HG03571 (cell line): ENCODE data around the gene SMIM32.

Experiments
- ATAC-seq: cut with Tn5 transposase; IDR thresholded peaks from one replicate; pipeline ENCODE4 v1.9.1; 2021; ENCODE audit not compliant: unreplicated experiment

Gene SMIM32

DNA sequence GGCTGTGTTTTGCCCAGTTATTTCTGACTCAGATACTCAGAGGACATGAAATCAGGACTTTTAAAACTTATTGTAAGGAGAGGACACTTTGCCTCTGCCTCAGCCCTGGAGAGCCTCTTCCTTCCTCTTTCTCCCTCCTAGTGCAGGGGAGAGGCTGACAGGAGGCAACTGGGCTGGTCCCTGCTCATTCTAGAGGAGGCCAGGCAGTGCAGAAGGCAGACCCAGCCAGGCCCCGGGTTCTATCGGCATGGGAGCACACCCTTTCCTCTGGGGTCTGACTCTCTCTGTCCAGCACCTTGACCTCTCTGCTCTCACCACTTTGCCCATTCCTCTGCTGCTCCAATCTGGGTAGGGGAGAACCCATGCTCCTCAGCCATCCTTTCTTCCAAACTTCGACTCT lies 16.0 kb upstream of the SMIM32 start:
- no peak for ATAC-seq

DNA sequence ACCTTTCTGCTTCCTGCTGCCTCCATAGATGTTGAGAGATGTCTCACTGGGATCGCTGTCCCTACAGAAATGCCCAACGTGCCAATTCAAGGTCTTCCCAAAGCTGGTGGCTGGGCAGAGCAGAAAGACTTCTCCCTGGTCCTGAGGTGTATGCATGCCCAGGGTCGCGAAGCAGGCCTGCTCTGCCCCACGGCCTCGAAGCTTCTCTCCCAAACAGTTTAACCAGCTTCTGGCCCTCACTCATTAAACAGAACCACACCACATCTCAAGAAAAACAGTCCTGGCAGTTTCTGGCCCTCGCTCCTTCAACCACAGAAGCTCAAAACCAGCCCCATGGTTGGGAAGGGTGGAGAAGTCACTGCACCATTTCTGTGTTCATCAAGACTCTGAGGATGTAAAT lies 14.7 kb upstream of the SMIM32 start:
- ATAC-seq: no peak

DNA sequence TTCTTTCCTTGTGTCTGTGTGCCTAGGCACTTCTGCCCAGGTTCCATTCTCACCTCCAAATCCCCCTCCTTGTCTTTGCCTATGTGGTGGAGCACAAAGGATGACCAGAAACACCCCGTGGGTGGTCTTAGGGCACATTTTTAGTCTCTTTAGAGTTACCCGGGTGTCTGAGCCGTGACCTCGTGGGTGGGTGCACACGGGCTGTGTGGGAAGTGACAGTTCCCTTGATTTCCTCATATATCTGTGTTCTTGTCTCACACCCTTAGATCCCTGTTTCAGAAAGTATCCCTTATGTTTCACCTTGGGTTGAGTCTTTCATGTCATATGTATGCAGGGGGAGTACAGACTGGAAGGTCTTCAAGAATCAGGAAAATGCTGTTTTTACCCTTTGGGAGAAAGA lies 13.4 kb upstream of the SMIM32 start:
- no peak for ATAC-seq

DNA sequence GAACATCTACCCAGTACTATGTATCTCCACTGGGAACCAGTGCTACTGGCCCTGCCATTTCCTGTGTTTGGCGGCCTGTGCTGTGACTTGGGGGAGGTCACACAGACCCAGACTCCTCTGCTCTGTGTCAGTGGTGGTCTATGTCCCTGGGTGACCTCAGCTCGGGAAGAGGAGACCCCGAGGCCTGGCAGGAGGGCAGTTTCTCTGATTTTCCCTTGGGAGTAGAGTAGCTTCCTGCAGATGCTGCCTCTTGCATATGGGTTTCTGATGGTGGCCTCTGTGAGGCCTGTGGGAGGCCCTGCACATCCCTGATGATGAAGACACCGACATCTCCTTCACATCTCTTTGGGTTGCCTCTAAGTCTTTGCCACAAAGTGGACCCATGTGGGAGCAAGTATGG lies 13.0 kb upstream of the SMIM32 start:
- no peak for ATAC-seq

DNA sequence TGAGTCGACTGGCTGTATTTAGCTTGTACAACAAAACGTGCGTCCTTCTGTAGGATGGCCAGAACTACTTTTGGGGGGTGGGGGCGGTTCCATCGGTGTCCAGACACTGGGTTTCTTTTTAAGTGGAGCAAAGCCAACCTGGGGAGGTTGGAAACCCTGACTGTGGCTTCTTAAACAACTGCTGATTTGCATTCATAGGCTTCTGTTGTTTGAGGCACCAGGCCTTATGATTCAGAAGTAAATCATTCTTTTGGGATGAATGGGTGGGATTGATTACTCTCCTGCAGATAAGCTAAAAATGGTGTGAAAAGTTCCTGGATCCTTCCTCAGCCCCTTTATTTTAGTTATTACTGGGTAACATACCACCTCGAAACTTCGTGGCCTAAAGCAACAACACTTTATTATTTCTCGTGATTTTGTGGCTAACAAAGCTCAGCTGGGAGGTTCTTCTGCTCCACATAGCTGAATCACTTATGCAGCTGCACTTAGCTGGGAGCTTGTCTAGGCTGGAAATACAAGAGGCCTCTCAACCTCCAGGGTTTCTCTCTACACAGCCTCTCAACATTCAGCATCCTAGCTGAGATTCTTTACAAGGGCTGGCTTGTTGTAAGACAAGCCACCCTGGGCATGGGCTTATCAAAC lies 12.2 kb upstream of the SMIM32 start:
- ATAC-seq: no peak

DNA sequence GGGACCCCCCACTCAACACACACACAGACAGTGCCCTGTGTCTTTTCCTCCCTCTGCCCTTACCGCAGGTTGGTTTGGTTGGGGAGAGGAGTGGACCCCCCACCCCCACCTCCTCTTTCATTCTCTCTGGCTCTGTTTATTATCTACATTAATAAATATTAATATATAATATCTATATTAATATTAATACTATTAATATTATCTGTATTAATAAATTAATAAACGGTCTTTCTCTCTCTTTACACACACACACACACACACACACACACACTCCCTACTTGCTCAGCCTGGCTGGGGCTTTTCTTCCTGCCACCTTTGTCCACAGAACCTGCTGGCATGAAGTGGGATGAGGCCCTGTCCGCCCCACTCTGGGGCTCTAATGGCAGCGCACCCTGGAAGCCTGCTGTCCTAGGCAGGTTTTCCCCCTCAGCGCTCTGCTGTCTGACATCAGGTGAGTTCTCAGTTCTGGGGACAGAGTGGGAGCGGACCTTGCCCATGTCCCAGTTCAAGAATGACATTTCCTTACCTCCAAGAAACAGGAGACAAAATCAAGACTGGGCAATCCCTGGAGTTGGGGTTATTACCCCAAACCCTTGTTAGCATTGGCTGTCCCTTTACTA lies 10.5 kb upstream of the SMIM32 start:
- no peak for ATAC-seq

DNA sequence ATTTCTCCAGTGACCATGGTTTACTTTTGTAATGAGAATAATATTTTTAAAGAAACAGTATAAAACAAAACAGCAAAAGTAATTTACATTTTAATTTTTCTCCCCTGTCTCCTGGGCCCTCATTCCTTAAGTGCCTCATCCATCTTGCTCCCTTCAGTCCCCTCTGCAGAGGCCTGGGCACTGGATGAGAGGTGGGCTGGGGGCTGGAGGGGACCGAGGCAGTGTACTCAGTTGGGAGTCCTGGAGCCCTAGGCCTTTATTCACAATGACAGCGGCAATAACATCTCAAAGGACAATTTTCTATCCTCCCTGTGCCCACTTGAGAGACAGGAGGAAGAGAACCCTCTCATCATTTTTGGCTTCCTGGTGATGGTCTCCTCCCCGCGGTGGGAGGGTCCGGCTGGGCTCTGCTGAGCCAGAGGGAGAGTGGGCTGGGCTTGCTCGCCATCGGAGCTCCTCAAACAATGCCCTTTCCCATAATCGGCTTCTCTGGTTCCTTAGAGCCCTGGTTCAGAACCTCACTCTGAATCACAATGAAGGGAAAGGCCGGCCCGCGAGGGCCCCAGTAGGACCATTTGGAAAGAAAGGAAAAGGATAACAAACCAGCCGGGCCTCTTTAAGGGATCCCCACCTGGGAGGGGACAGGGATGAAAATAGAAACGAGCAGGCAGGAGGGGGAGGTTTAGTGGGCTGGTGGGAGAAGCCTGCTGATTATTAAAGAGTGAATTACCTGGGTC lies 9.7 kb upstream of the SMIM32 start:
- ATAC-seq: no peak

DNA sequence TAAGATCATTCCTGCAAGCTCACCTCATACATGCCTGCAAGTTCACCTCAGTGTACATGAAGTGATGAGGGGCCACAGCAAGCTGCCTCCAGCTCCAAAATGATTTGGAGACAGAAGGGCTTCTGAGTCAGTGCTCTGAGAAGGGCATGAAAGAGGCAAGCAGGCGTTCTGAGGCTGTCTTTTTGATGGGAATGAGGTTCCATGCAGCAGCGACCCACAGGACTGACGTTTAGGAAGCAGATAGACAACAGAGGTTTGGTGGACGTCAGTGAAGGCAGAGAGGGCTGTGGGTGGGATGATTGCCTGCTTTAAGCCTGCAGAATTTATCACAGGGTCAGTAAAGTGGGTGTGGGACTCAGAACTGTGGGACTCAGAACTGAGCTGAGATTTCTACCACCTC lies 8.9 kb upstream of the SMIM32 start:
- ATAC-seq: no peak

DNA sequence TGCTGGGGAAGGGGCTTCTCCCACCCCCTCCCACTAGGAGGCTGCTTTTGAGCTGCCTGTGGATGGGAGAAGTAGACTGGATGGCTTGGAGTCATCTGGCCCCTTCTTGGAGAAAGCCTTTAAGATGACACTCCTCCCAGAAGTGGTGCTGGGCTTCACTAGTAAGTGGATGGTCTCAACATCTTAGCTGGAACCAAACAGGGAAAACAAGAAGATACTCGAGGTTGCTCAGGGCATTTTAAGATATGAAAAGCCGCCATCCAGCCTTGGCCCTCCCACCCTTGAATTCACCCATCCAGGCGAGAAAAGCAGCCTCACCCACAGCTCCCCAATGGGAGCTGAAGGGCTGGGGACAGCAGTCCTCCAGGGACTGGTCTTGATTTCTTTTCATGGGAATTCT lies 7.8 kb upstream of the SMIM32 start:
- ATAC-seq: no peak

DNA sequence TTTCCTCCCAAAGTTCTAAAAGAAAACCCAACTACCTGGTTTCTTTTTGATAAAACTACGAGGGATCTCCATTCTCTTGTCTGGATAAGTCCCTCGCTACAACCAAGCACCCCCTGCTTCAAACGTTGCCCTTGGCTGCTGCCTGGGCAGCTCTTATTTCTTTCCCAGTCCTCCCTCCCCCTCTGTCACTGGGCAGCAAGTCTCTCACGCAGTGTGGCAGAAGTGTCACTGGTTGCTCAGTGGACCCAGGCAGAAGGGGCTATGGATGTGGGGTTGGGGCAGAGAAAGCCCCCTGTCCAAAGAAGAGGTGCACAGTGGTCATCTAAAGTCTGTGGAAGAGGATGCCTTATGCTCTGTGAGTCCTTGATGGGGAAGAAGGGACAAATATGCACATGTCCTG lies 7.2 kb upstream of the SMIM32 start:
- no peak for ATAC-seq

DNA sequence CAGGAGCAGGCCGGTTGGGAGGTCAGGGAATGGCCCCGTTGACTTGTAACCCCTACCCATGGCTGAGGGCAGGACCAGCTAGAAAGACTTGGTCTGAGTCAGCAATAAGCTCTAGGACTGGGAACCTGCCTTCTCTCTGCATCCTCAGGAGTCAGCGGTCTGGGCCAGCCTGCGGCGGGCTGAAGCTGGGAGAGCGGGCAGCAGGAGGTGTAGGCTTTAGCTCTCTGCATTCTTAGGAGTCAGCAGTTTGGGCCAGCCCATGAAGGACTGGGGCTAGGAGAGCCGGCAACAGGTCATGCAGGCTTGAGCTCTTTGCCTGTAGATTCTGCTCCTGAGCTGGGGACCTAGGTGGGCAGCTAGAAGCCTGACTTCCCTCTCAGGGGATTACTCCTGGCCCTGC lies 6.4 kb upstream of the SMIM32 start:
- no peak for ATAC-seq

DNA sequence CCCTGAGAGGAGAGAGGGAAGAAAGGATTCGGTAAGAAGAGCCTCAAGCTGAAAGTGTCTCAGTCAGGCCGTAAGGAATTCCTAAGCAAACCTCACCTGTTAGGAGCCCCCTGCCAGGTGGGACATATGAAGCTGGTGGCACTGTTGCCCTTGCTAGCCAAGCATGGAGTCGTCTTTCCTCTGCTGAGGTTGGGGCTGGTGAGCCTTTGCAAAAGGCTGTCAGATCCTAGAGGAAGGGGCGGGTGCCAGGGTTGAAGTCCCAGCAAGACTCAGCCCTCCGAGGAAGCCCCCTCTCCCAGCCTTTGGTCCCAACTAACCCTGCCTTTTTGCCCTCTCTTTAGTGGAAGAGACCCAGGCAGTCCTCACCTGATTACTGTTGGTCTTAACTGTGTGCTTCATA lies 5.5 kb upstream of the SMIM32 start:
- no peak for ATAC-seq

DNA sequence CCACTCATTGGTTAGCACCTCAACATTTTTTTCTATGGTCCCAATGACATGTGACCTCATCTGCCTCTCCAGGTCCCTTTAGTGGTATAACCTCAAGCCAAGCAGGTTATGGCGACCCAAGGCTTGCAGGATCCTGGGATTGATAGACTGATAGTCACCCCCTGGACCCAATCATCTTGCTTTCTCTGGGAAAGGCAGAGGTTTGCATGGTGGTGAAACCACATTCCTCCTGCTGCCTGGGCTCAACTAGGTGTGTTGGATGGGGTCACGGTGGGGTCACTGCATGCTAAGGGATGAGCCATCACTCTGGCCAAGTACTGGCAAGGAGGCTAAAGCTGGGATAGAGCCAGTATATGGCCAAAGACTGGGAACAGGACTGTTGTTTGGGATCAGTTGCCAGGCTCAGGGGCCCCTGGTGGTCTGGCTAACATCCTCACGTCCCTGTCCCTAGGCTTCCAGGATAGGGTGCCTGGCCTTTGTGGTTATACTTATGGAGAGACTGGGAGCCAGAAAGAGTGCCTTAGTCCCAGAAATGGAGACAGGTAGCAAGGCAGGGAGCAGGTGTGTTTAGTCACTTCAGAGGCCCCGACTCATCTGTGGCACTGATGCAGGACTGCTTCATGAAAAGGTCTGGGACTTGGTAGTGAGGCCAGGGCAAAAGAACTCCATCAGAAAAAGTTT lies 4.6 kb upstream of the SMIM32 start:
- no peak for ATAC-seq

DNA sequence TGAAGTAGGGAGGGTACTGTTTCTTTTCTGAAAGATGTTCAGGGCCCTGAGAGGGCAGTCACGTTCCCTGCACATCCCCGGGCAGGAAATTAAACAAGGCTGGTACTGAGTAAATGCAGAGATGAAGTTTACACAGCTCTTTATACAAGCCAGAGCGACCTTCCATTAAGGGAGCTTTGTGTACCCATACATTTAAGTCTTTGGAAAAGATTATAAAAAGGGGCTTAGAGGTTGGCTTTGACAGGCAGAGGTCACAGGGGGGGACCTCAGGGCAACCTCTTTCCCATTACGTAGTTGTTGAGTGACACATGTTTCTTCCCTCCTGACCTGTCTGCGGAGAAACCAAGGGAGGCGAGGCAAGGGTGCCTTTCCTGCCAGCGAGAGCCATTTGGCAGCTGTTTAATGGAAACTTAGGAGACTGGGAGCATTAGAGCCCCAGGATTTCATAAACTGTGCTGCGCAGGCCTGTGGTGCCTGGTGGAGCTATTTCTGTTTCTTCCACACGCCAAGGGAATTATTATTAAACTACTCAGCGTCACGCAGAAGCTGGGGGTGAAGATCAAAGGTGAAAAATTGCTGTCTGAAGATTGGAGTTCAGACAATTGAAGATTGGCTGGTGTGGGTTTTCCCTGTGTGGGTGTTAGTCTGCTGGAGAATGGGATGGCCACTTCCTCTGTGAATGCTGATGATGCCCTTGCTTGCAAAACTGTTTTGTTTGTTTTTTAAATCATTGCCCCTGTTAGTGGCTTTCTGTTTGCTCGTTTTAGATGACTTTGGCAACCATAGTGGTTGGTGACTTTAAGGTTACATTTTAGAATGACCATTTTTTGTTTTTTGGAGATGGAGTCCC lies 3.2 kb upstream of the SMIM32 start:
- ATAC-seq: no peak

DNA sequence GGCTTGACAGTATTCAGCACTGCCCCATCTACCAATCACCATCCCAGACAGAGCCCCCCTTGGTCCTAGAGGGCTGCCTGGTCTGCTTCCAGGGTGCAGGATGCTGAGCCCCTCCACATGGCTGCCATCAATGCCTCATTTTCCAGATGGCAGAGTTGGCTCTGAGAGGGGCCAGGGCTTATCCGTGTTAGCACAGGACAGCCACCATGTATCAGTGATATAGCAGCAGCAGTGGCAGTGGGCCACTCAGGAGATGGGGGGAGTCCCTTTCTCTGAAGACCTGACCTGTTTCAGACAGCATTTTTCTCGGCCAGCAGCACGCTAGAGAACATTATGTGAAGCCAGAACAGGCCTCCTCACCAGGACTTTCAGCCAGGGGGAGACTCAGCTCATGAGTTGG lies 1.6 kb upstream of the SMIM32 start:
- no peak for ATAC-seq

DNA sequence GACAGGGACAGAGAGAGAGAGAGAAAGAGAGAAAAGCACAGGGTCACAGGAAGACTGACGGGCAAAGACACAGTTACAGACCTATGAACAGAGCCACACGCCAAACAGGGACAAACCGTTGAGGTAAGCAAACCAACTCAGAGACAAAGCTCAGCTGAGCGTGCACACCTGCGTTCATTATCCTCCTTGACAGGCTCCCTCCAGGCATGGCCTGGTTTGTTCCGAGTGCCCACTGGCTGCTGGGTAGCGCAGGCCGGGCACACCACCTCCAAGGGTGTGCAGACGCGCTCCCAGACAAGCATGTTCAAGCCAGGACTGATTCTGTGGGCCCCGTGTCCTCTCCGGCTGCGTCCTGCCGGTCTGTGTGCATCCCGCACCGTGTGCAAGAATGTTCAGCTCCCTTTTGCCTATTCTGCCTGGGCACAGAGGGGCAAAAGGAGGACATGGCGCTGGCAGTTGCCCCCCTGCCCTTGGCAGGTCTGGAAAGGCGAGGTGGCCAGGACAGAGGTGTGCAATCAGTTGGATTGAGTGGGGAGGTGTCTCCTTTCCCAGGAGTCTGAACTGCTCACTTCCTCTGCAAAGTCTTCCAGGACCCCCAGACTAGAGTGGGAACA lies 467 bp upstream of the SMIM32 start:
- ATAC-seq: no peak

DNA sequence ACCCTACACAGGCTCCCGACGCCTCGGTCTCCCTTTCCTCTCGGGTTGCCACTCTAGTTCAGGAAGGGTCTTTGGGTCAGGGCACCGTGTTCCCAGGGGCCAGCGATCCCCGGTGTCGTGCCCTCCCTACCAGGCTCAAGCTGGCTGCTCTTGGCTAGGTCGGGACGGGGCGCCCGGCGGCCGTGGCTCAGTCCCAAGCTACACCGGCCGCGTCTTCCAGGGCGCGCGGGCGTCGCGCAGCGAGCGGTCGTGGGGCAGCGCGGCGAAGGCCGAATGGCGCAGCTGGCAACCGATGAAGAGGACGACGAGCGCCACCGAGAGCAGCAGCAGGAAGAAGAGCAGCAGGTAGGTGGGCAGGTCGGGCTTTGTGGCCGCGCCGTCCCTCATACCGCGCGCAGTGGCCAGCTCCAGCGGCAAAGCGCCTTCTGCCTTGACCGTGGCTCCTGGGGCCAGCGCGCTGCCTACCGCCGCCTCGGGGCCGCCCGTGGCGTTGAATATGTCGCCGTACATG lies 892 bp downstream of the SMIM32 start:
- no peak for ATAC-seq

DNA sequence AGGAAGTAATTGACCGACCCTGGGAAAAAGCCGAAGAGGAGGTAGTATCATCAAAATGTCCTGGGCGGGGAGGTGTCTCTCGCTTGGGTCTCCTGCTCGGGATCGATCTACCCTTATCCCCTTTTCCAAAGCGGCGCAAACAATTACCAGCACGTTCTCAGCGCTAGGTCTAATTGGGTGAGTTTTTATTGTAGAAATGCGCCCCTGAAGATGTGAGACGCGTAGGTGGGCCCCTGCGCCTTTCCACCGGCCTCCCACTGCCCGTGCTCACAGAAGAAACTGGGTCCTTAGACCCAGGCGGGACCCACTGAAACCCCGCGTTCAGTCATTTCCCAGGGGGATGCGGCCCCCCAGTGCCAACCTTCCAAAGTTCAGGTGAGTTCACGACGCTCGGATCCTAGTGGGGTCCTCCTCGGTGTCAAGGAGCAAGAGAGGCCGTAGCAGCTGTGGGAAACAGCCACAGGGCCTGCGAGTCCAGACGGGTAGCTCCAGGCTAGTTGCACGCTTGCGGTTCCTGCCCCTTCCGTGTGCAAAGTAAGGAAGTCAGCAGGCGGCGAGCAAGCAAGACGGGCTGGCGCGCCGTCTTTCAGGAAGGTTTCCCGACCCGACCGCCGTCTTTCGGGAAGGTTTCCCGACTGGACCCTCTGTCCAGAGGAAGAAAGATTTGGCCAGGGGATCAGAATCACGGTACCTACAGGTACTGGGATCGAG lies 1.5 kb downstream of the SMIM32 start:
- no peak for ATAC-seq

DNA sequence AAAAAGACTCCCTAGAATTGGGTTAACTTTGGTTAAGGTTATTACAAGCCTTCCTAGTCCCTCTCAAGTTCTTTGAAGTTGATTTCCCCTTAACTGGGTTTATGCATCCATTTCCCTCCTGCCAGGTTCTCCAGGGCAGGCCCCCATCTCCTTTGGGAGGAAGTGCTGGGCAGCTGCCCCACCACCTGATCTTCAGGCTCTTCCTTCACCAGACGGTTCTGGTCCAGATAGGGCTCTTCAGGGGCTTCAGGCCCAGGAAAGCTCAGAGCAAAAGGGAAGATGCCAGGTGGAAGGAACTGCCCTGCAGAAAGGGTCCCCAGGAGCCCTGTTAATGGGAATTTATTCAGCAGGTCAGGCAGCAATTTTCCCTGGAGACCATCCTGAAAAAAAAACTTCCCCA lies 2.1 kb downstream of the SMIM32 start:
- ATAC-seq: no peak
